Endothelial cell of coronary artery (primary cell): ENCODE results near the gene WAS. TPM values are rescaled to one million over a fixed set of nuclear protein-coding genes. Genes with fewer than 3 reads are reported as not detected.

ENCODE experiments used
- total RNA-seq: library from RNA; depleted of rRNA; stranded (reverse); fragments of >200 nt; gene quantifications from 2 replicates; pipeline ENCODE4 v1.2.3, GENCODE V29; 2014

Gene WAS
- total RNA-seq: 0.09 and 0.18 TPM in 2 replicates

DNA sequence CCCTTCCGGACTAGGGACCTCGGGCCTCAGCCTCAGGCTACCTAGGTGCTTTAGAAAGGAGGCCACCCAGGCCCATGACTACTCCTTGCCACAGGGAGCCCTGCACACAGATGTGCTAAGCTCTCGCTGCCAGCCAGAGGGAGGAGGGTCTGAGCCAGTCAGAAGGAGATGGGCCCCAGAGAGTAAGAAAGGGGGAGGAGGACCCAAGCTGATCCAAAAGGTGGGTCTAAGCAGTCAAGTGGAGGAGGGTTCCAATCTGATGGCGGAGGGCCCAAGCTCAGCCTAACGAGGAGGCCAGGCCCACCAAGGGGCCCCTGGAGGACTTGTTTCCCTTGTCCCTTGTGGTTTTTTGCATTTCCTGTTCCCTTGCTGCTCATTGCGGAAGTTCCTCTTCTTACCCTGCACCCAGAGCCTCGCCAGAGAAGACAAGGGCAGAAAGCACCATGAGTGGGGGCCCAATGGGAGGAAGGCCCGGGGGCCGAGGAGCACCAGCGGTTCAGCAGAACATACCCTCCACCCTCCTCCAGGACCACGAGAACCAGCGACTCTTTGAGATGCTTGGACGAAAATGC lies at the start of gene WAS:
TSS of gene WAS (plus strand) at position 389 of the 572 bp plus-strand sequence. CDS start at position 444, 55 bp downstream.

DNA sequence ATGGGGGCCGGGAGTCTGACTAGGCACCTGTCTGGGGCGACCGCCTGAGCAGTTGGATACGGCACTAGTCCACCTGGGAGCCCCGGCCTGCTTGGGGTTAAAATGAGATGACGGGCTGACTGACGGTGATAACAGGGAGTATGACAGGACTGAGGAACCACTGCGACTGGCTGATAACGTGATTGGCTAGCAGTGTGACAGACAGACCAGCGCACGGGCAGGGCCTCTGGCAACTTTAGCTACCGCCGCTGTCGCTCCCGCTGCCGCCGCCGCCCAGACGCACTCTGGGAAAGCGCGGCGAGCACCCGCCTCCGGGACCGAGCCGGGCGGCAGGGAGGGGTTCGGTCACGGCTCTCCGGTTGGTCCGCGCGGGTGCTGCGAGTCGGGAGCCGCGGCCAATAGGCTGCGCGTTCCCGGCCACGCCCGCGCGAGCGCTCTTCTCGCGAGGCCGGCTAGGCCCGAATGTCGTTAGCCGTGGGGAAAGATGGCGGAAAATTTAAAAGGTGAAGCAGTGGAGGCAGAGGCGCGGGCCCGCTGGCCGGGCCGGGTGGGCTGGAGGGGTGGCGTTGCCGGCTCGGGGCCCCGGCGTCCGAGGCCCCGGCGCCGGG lies 12.8 kb downstream of the WAS start, which contains the start of gene SUV39H1:
TSS of gene SUV39H1 (plus strand) at position 434 of the 608 bp plus-strand sequence. CDS start at position 485, 51 bp downstream.

Other genes starting within 250 kb of the WAS start
- gene SLC38A5, start 213.5 kb upstream of the WAS start, total RNA-seq: 63.0 and 69.0 TPM in 2 replicates
- gene FTSJ1, start 207.6 kb upstream of the WAS start, total RNA-seq: 42.6 and 53.7 TPM in 2 replicates
- gene PORCN, start 174.8 kb upstream of the WAS start, total RNA-seq: 7.3 and 15.1 TPM in 2 replicates
- 39.9 and 86.6 TPM in 2 replicates for gene EBP, start 162.0 kb upstream of the WAS start, total RNA-seq
- gene TBC1D25, start 144.1 kb upstream of the WAS start, total RNA-seq: 6.2 and 6.7 TPM in 2 replicates
- 119 and 458 TPM in 2 replicates for gene RBM3, start 109.3 kb upstream of the WAS start, total RNA-seq
- 158 and 184 TPM in 2 replicates for gene WDR13, start 86.3 kb upstream of the WAS start, total RNA-seq
- 2.9 and 5.8 TPM in 2 replicates for gene SUV39H1, start 12.9 kb downstream of the WAS start, total RNA-seq
- not detected in 2 replicates for gene GLOD5, start 77.9 kb downstream of the WAS start, total RNA-seq
- not detected in 2 replicates for gene GATA1, start 102.8 kb downstream of the WAS start, total RNA-seq
- gene HDAC6, start 118.3 kb downstream of the WAS start, total RNA-seq: 19.4 and 36.7 TPM in 2 replicates
- gene ERAS, start 142.7 kb downstream of the WAS start, total RNA-seq: not detected in 2 replicates
- not detected in 2 replicates for gene PCSK1N, start 151.8 kb downstream of the WAS start, total RNA-seq
- 16.2 and 18.1 TPM in 2 replicates for gene TIMM17B, start 214.0 kb downstream of the WAS start, total RNA-seq
- 88.2 and 121 TPM in 2 replicates for gene PQBP1, start 214.1 kb downstream of the WAS start, total RNA-seq
- gene SLC35A2, start 227.8 kb downstream of the WAS start, total RNA-seq: 8.6 and 9.0 TPM in 2 replicates
- gene PIM2, start 235.2 kb downstream of the WAS start, total RNA-seq: 3.2 and 3.4 TPM in 2 replicates